NCI-H446 treated with DMSO at 0.1 percent for 48 hours (cell line): Measurements from ENCODE around the gene NUP188.
A peak's percentile ranks its signal among the peaks of the same experiment; 100 is the strongest.

Experiments used
- DNase-seq: peaks from one replicate; lab custom pipeline; 2025; lab: John Stamatoyannopoulos, UW

NUP188 gene

GRCh38 chr9:128947527-128948301 lies at the start of gene NUP188, which contains the start of gene DOLK:
TSS of gene NUP188 (plus strand) at chr9:128947699. CDS start at chr9:128947720, 21 bp downstream.
TSS of gene DOLK (minus strand) at chr9:128947603. CDS start at chr9:128947303, 300 bp downstream.
- peak; percentile 46 for DNase-seq

- DNase-seq = no peak
Observed at GRCh38 chr9:128898382-128898781, 49.1 kb upstream of the NUP188 start.

- no peak for DNase-seq
Observed at GRCh38 chr9:128898845-128899565, 48.5 kb upstream of the NUP188 start.

GRCh38 chr9:128899566-128900322 lies 47.8 kb upstream of the NUP188 start:
- no peak for DNase-seq

GRCh38 chr9:128901379-128901778 lies 46.1 kb upstream of the NUP188 start:
- DNase-seq = no peak

- no peak for DNase-seq
Observed at GRCh38 chr9:128901822-128902221, 45.7 kb upstream of the NUP188 start.

- DNase-seq = no peak
Observed at GRCh38 chr9:128902351-128903078, 45.0 kb upstream of the NUP188 start.

GRCh38 chr9:128903079-128903461 lies 44.4 kb upstream of the NUP188 start:
- no peak for DNase-seq

GRCh38 chr9:128903871-128904620 lies 43.5 kb upstream of the NUP188 start:
- no peak for DNase-seq

- DNase-seq = no peak
Observed at GRCh38 chr9:128905964-128906363, 41.5 kb upstream of the NUP188 start.

GRCh38 chr9:128906741-128907140 lies 40.8 kb upstream of the NUP188 start:
- no peak for DNase-seq

GRCh38 chr9:128908372-128908771 lies 39.1 kb upstream of the NUP188 start:
- no peak for DNase-seq

GRCh38 chr9:128909859-128910258 lies 37.6 kb upstream of the NUP188 start:
- DNase-seq = no peak

GRCh38 chr9:128910906-128911305 lies 36.6 kb upstream of the NUP188 start:
- no peak for DNase-seq

GRCh38 chr9:128911529-128912035 lies 35.9 kb upstream of the NUP188 start:
- no peak for DNase-seq

- DNase-seq = no peak
Observed at GRCh38 chr9:128912270-128912853, 35.1 kb upstream of the NUP188 start.

- DNase-seq = no peak
Observed at GRCh38 chr9:128913048-128913900, 34.2 kb upstream of the NUP188 start.

GRCh38 chr9:128913995-128914772 lies 33.3 kb upstream of the NUP188 start:
- no peak for DNase-seq

GRCh38 chr9:128916204-128916603 lies 31.3 kb upstream of the NUP188 start:
- DNase-seq = no peak
